Activated CD4-positive, alpha-beta memory T cell treated with anti-CD3 and anti-CD28 coated beads for 36 hours (primary cell): ENCODE results near the gene KDM8. TPM values are rescaled to one million over a fixed set of nuclear protein-coding genes. Genes with fewer than 3 reads are reported as not detected.

Source experiments
- CTCF ChIA-PET: fragments of 350-600 bp; sonication (Branson Sonifier 250); formaldehyde crosslinking; loops from one replicate; lab custom pipeline; 2021; ENCODE audit warnings: antibody characterized with exemption, inconsistent platforms; lab: Charles Lee
- POLR2A ChIA-PET: fragments of 350-600 bp; sonication (Branson Sonifier 250); formaldehyde crosslinking; loops from one replicate; lab custom pipeline; 2021; ENCODE audit warnings: antibody characterized with exemption; lab: Charles Lee
- DNase-seq: peaks from one replicate; pipeline ENCODE4 v3.0.0-alpha.2; 2020
- H3K27ac Mint-ChIP-seq: one replicate; pipeline ENCODE4 v1.8.0; 2021; ENCODE audit warnings: mixed read lengths
- H3K27me3 Mint-ChIP-seq: one replicate; pipeline ENCODE4 v1.8.0; 2021; ENCODE audit warnings: mixed read lengths
- H3K36me3 Mint-ChIP-seq: one replicate; pipeline ENCODE4 v1.8.0; 2021; ENCODE audit warnings: mixed read lengths
- H3K4me1 Mint-ChIP-seq: one replicate; pipeline ENCODE4 v1.8.0; 2021; ENCODE audit warnings: low read depth, mixed read lengths
- H3K4me3 Mint-ChIP-seq: one replicate; pipeline ENCODE4 v1.8.0; 2021; ENCODE audit warnings: mild to moderate bottlenecking, mixed read lengths
- H3K9me3 Mint-ChIP-seq: one replicate; pipeline ENCODE4 v1.8.0; 2021; ENCODE audit warnings: mixed read lengths
- intact Hi-C: fragments of 100-400 bp; cut with micrococcal nuclease; formaldehyde crosslinking; loops from one replicate; pipeline ENCODE4 v1.15.1; 2023
- total RNA-seq, 2 experiments: library from RNA; stranded (reverse); gene quantifications; one replicate each; pipeline ENCODE4 v1.2.3, GENCODE V29; 2021

Gene KDM8
- total RNA-seq, 2 experiments from 2014 or later: 8.7 to 9.7 TPM

- no peaks in the 10 kb centered on the region for H3K9me3 Mint-ChIP-seq
- ChIA-PET CTCF (interaction anchor here (1.0 kb wide), 1 partner anchor 137 kb away, joined by 3 read pairs; no protein-coding TSS in a partner anchor), POLR2A (interaction anchor here (0.5 to 7.7 kb wide), 3 partner anchors 11 to 168 kb away, joined by 3 to 123 read pairs (median 24); no protein-coding TSS in a partner anchor)
- H3K27ac Mint-ChIP-seq: peak overlapping the region; percentile 99
- H3K4me3 Mint-ChIP-seq: peak overlapping the region; percentile 68
- H3K4me1 Mint-ChIP-seq: peaks cover 77% of the 10 kb centered on the region
- intact Hi-C loops: no loop called here
- no peak for DNase-seq
- H3K27me3 Mint-ChIP-seq: no peaks in the 10 kb centered on the region
- H3K36me3 Mint-ChIP-seq: peaks cover 17% of the 10 kb centered on the region
Observed at GRCh38 chr16:27238591-27238990, 35.3 kb downstream of the KDM8 start.

GRCh38 chr16:27239026-27239425, 35.7 kb downstream of the KDM8 start:
- DNase-seq: peak; percentile 6
- intact Hi-C loops: no loop called here
- Mint-ChIP-seq H3K4me3 (no peak overlapping the region), H3K27me3 (no peaks in the 10 kb centered on the region), H3K9me3 (no peaks in the 10 kb centered on the region), H3K4me1 (peaks cover 77% of the 10 kb centered on the region), H3K27ac (peak overlapping the region; percentile 99), H3K36me3 (peaks cover 14% of the 10 kb centered on the region)
- POLR2A ChIA-PET: interaction anchor here (7.7 kb wide), 1 partner anchor 78 kb away, joined by 123 read pairs; no protein-coding TSS in a partner anchor
- CTCF ChIA-PET: interaction anchor here (1.2 kb wide), 1 partner anchor 129 kb away, joined by 4 read pairs; no protein-coding TSS in a partner anchor

DNA sequence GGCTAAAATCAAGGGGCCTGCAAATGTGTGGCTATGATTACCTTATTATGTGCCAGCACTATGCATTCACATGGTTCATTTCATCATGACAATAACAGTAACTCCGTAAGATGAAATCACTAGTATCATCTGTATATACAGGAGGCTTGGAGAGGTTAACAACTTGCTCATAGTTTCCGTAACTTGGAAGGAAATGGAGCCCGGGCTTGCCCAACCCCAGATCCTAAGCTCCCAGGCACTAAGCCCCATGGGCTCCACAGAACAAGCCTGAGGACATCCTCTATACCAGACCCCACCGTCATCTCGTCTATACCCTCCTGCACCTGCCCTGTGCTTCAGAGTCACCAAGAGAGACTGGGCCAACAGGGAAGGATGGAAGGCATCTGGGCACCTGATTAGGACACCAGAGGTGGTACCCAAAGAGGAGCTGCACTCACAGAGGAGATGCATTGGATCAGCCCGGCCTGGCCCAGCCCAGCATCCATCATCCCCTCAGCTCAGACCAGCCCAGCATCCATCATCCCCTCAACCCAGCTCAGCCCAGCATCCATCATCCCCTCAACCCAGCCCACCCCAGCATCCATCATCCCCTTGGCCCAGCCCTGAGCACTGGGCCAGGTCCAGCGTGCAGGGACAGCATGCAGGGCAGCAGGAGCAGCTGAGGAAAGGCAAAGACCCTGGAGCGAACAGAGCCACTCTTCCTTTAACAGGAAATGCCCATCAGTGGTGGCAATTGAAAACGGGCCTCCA, 36.8 kb downstream of the KDM8 start:
- ChIA-PET POLR2A (interaction anchor here (1.0 to 7.7 kb wide), 3 partner anchors 12 to 132 kb away, joined by 3 to 123 read pairs (median 5); no protein-coding TSS in a partner anchor), CTCF (interaction anchor here (1.2 kb wide), 1 partner anchor 128 kb away, joined by 4 read pairs; no protein-coding TSS in a partner anchor)
- intact Hi-C loops: no loop called here
- Mint-ChIP-seq H3K36me3 (peaks cover 15% of the 10 kb centered on the region), H3K4me3 (no peak overlapping the region), H3K27ac (peak overlapping the region; percentile 99), H3K27me3 (no peaks in the 10 kb centered on the region), H3K4me1 (peaks cover 77% of the 10 kb centered on the region), H3K9me3 (no peaks in the 10 kb centered on the region)
- DNase-seq: peak; percentile 12

- ChIA-PET POLR2A (interaction anchor here (1.5 to 7.7 kb wide), 2 partner anchors 11 to 76 kb away, joined by 5 to 123 read pairs; no protein-coding TSS in a partner anchor), CTCF (interaction anchor here (1.5 to 1.6 kb wide), 2 partner anchors 9 to 10 kb away, joined by 3 read pairs; no protein-coding TSS in a partner anchor)
- intact Hi-C loops: no loop called here
- Mint-ChIP-seq H3K27ac (no peak overlapping the region), H3K9me3 (no peaks in the 10 kb centered on the region), H3K4me1 (peaks cover 77% of the 10 kb centered on the region), H3K4me3 (no peak overlapping the region), H3K36me3 (peaks cover 15% of the 10 kb centered on the region), H3K27me3 (no peaks in the 10 kb centered on the region)
- DNase-seq: peak; percentile 6
Observed at GRCh38 chr16:27240948-27241531, 37.7 kb downstream of the KDM8 start.

DNA sequence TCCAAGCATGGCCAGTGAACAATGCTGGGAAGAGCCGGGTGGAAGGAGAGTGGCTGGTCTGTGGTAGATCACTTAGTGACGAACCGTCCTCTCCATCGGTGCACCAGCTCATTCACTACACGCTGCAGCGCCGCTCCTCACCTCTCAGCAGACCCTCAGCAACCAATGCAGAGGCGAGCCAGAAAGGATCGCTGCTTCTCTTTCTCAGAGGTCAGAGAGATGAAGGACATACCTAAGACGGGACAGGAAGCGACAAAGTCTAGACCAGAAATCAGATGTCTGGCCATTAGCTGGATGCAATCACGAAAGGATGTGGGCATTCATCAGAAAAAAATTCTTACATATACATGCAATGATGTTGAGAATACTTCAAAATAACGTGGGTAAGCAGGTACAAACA, 38.3 kb downstream of the KDM8 start:
- ChIA-PET POLR2A (no interaction called here), CTCF (interaction anchor here (1.5 to 1.6 kb wide), 2 partner anchors 10 to 11 kb away, joined by 3 read pairs; no protein-coding TSS in a partner anchor)
- no peak overlapping the region for H3K4me3 Mint-ChIP-seq
- peak; percentile 3 for DNase-seq
- no peaks in the 10 kb centered on the region for H3K9me3 Mint-ChIP-seq
- intact Hi-C loops: no loop called here
- peaks cover 82% of the 10 kb centered on the region for H3K4me1 Mint-ChIP-seq
- no peak overlapping the region for H3K27ac Mint-ChIP-seq
- H3K36me3 Mint-ChIP-seq: peaks cover 17% of the 10 kb centered on the region
- no peaks in the 10 kb centered on the region for H3K27me3 Mint-ChIP-seq

DNA sequence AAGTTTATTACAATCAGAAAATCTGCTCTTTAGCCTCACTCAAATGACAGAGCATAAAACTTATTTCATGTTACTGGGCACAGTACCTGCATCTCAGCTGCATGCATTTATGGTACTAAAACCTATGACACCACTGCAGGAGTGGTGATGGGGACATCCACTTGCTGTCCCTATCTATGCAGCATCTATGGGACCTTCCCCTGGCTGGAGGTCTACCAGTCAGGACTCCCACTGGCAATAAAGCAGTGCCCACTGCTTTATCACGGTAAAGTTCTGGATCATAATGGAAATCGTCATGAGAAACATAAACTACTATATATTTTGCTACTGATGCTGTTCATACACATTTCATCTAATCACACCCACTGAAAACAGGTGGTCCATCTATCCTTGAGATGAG, 39.1 kb downstream of the KDM8 start:
- CTCF ChIA-PET: interaction anchor here (1.5 to 1.6 kb wide), 2 partner anchors 10 to 12 kb away, joined by 3 read pairs; no protein-coding TSS in a partner anchor
- H3K36me3 Mint-ChIP-seq: peaks cover 22% of the 10 kb centered on the region
- DNase-seq: peak; percentile 4

DNA sequence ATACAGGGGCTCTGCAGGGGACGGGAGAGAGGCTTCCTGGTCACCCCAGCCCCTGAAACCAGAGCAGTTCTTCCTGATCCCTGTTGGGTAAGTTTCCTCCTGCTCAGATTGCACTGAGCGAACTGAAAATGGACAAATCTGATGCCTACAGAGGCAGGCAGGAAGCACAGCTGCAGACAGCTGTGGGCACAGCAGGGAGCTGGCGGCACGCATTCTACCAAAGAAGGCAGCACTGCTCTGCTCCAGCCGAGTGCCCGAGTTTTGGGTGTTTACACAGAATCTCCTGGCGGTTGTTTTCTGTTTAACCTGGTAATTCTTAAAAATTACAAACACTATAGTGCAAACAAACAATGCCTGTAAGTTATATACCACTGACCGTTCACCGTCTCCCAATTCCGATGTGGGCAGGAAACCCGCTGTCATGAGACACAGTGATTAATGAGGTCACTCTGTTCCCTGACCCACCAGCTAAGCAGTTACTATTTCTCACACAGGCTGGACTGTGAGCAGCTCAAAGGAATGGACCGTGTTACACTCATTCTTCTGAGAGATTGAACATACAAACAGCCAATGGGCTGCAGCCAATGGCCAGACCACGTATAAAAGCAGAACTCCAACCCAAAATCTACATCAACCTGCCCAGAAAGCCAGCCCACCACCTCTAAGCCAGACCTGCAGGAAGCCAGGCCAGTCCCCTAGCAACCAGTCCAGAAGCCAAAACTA, 39.7 kb downstream of the KDM8 start:
- Mint-ChIP-seq H3K27ac (no peak overlapping the region), H3K4me3 (no peak overlapping the region), H3K27me3 (no peaks in the 10 kb centered on the region), H3K36me3 (peaks cover 22% of the 10 kb centered on the region), H3K4me1 (peaks cover 80% of the 10 kb centered on the region), H3K9me3 (no peaks in the 10 kb centered on the region)
- POLR2A ChIA-PET: interaction anchor here (0.7 kb wide), 1 partner anchor 72 kb away, joined by 3 read pairs; no protein-coding TSS in a partner anchor
- peak; percentile 23 for DNase-seq
- intact Hi-C loops: no loop called here
- CTCF ChIA-PET: interaction anchor here (1.6 to 3.7 kb wide), 2 partner anchors 8 to 11 kb away, joined by 3 to 26 read pairs; no protein-coding TSS in a partner anchor

More for the DNA sequence above, 39.1 kb downstream of the KDM8 start:
- Mint-ChIP-seq H3K4me1 (peaks cover 82% of the 10 kb centered on the region), H3K9me3 (no peaks in the 10 kb centered on the region), H3K4me3 (no peak overlapping the region), H3K27me3 (no peaks in the 10 kb centered on the region), H3K27ac (no peak overlapping the region)
- POLR2A ChIA-PET: no interaction called here
- intact Hi-C loops: no loop called here

GRCh38 chr16:27243725-27244362, 40.5 kb downstream of the KDM8 start:
- peaks cover 26% of the 10 kb centered on the region for H3K36me3 Mint-ChIP-seq
- H3K9me3 Mint-ChIP-seq: no peaks in the 10 kb centered on the region
- no peaks in the 10 kb centered on the region for H3K27me3 Mint-ChIP-seq
- intact Hi-C loops: no loop called here
- CTCF ChIA-PET: interaction anchor here (0.8 to 3.7 kb wide), 2 partner anchors 9 to 12 kb away, joined by 3 to 26 read pairs; no protein-coding TSS in a partner anchor
- H3K27ac Mint-ChIP-seq: peak overlapping the region; percentile 40
- DNase-seq: peak; percentile 8
- POLR2A ChIA-PET: interaction anchor here (0.7 kb wide), 1 partner anchor 71 kb away, joined by 3 read pairs; no protein-coding TSS in a partner anchor
- H3K4me1 Mint-ChIP-seq: peaks cover 76% of the 10 kb centered on the region
- H3K4me3 Mint-ChIP-seq: no peak overlapping the region

GRCh38 chr16:27244363-27244755, 41.0 kb downstream of the KDM8 start:
- peak; percentile 7 for DNase-seq
- Mint-ChIP-seq H3K9me3 (no peaks in the 10 kb centered on the region), H3K27ac (peak overlapping the region; percentile 38), H3K4me1 (peaks cover 74% of the 10 kb centered on the region), H3K4me3 (no peak overlapping the region), H3K36me3 (peaks cover 25% of the 10 kb centered on the region), H3K27me3 (no peaks in the 10 kb centered on the region)
- intact Hi-C loops: no loop called here
- ChIA-PET CTCF (interaction anchor here (0.8 to 3.7 kb wide), 3 partner anchors 7 to 13 kb away, joined by 3 to 26 read pairs (median 4); no protein-coding TSS in a partner anchor), POLR2A (interaction anchor here (1.1 kb wide), 1 partner anchor 41 kb away, joined by 3 read pairs; no protein-coding TSS in a partner anchor)

- peak overlapping the region; percentile 20 for H3K4me3 Mint-ChIP-seq
- peaks cover 30% of the 10 kb centered on the region for H3K36me3 Mint-ChIP-seq
- peak; percentile 78 for DNase-seq
- peaks cover 75% of the 10 kb centered on the region for H3K4me1 Mint-ChIP-seq
- ChIA-PET POLR2A (interaction anchor here (1.0 to 1.3 kb wide), 5 partner anchors 9 to 72 kb away, joined by 3 to 9 read pairs (median 4); no protein-coding TSS in a partner anchor), CTCF (interaction anchor here (0.8 to 3.7 kb wide), 4 partner anchors 8 to 76 kb away, joined by 3 to 26 read pairs (median 4); no protein-coding TSS in a partner anchor)
- intact Hi-C loops: loop anchor here (1.0 kb wide), 3 partner anchors 8 to 73 kb away; no protein-coding TSS in a partner anchor
- no peaks in the 10 kb centered on the region for H3K9me3 Mint-ChIP-seq
- H3K27ac Mint-ChIP-seq: peak overlapping the region; percentile 83
- H3K27me3 Mint-ChIP-seq: no peaks in the 10 kb centered on the region
Observed at GRCh38 chr16:27245276-27246172, 42.2 kb downstream of the KDM8 start.
